HG03135 (cell line): ENCODE measurements around the gene LRRC4B.

Source experiments
- ATAC-seq: cut with Tn5 transposase; IDR thresholded peaks from one replicate; pipeline ENCODE4 v1.9.1; 2021; ENCODE audit warnings: mild to moderate bottlenecking, moderate library complexity; ENCODE audit not compliant: unreplicated experiment

LRRC4B gene

GRCh38 chr19:50509366-50509765, 58.9 kb downstream of the LRRC4B start:
- no peak for ATAC-seq

GRCh38 chr19:50508843-50509190, 59.4 kb downstream of the LRRC4B start:
- ATAC-seq, result no peak

DNA sequence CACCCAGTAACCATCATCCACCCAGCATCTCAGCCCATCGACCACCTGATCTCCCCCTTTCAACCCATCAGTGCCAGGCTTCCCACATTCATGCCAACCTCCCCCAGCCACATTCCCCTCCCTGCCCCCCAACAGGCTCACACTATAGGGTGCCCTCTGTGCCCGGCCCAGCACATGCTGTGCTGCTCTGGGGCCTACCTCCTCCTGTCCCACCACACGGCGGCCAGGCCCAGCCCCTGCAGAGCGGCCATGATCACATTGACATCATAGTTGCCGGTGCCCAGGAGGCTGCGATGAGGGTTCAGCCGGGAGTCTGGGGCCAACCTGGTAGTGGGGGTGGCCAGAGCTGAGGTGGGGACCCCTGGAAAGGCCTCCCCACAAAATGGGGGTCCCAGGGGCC, 60.9 kb downstream of the LRRC4B start:
- ATAC-seq, result no peak

GRCh38 chr19:50506700-50507099, 61.5 kb downstream of the LRRC4B start:
- no peak for ATAC-seq

GRCh38 chr19:50505856-50506611, 62.2 kb downstream of the LRRC4B start:
- no peak for ATAC-seq

- ATAC-seq, result no peak
Observed at GRCh38 chr19:50501568-50502475, 66.4 kb downstream of the LRRC4B start.

DNA sequence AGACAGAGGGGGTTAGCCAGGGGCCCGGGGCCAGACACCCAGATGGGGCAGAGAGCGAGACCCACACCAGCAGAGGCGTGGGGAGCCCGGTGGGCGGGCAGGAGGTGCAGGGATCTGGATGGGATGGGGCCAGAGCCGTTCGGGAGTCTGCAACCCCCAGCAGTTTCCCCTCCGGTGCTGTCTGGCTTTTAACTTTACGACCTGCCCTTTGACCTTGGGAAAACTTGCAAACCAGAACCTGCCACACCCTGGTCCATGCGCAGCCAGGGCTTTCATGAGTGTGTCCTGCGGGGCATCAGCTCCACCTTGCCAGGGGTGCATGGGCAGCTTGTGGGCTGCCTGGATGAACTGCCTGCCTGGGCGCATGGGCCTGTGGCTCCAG, 67.1 kb downstream of the LRRC4B start:
- no peak for ATAC-seq

- ATAC-seq, result no peak
Observed at GRCh38 chr19:50500753-50501151, 67.5 kb downstream of the LRRC4B start.

GRCh38 chr19:50500060-50500752, 68.0 kb downstream of the LRRC4B start:
- no peak for ATAC-seq

DNA sequence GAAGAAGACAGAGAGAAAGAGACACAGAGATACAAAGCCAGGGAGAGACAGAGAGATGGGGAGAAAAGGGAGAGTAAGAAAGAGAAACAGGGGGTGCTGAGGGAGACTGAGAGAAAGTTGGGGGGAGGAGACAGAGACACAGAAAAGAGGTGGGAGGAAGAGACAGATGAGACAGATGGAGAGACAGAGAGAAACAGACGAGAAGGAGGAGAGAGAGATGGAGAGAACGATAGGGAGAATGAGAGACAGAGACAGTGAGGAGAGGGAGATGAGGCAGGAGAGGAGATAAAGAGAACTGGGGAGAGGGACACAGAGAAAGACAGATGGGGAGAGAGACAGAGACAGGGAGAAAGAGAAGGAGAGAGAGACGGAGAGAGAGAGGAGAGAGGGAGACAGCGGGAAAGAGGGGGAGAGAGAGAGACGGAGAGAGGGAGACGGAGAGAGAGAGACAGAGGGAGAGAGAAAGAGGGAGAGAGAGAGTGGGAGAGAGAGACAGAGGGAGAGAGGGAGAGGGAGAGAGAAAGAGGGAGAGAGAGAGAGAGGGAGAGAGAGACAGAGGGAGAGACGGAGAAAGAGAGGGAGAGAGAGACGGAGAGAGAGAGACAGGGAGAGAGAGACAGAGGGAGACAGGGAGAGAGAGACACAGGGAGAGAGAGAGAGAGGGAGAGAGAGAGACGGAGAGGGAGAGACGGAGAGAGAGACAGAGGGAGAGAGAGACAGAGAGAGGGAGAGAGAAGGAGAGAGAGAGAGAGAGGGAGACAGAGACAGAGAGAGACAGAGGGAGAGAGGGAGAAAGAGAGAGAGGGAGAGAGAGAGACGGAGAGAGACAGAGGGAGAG, 69.8 kb downstream of the LRRC4B start:
- no peak for ATAC-seq

DNA sequence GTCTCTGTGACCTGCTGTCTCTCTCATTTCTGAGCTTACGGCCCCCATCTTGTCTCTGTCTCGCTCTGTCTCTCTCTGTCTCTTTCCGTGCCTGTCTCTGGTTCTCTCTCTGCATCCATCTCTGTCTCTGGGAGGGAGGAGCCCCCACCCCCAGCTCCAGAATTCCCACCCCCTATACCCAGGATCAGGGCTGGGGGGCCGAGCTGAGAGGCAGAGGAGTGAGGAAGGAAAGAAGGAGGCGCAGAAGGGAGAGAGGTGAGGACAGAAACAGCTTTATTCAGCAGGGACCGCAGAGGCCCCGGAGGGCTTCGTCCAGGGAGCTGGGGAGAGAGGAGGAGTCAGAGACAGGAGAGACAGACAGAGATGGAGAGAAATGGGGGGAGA, 71.2 kb downstream of the LRRC4B start:
- no peak for ATAC-seq

GRCh38 chr19:50496189-50497021, 71.8 kb downstream of the LRRC4B start:
- ATAC-seq, result no peak

GRCh38 chr19:50495020-50495531, 73.2 kb downstream of the LRRC4B start:
- ATAC-seq, result no peak

- ATAC-seq, result no peak
Observed at GRCh38 chr19:50494186-50495019, 73.8 kb downstream of the LRRC4B start.

- no peak for ATAC-seq
Observed at GRCh38 chr19:50493171-50493570, 75.1 kb downstream of the LRRC4B start.

DNA sequence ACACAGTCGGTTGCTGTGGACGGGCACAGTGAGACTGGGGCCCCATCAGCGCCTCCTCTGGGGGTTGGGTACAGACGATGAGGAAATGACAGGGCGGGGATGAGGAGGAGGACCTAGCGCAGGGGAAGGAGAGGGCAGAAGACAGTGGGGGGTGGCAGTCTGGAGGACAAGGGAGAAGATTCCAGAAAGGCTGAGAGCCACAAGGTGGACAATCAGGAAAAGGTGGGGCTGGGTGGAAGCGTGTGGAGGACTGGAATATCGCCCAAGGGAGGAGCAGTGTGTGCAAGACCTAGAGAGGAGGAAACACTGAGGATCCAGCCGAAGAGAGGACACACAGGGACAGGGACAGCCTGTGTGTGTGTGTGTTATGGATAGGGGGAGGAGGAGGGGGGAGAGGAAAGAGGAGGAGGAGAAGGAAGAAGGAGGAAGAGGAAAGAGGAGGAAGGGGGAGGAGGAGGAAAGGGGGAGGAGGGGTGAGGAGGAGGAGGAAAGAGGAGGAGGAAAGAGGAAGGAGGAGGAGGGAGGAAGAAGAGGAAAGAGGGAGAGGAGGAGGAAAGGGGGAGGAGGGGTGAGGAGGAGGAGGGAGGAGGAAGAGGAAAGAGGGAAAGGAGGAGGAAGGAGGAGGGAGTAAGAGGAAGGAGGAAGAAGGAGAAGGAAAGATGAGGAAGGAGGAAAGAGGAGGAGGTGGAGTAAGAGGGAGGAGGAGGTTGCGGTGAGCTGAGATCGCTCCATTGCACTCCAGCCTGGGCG, 75.8 kb downstream of the LRRC4B start:
- no peak for ATAC-seq

- ATAC-seq, result no peak
Observed at GRCh38 chr19:50490991-50491472, 77.2 kb downstream of the LRRC4B start.

GRCh38 chr19:50490411-50490811, 77.8 kb downstream of the LRRC4B start:
- ATAC-seq, result no peak
